ENCODE results near the gene MED14.

DNA sequence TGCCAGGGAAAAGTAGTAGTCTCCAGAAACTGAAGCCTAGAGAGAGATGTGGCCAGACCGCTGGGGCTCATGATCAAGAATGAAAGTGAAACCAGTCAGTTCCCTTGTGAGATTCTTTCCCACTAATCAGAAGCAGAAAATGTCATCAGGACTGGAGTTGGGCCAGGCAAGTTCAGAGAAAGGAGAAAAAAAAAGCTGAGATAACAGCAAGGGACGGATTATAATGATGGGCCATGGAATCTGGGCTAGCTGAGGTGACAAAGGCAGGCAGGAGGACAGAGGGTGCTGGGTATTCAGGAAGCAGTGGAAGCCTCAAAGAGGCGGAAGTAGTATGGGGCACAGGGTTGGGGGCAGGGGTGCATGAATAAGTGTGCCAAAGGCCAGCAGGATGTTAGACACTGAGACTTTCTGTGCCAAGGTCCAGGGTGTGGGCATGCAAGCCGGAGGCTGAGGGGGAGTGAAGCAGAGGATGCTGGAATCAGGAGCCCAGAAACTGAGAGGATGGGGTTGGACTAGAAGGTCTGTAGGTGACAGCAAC lies 90.5 kb downstream of the MED14 start:
- TF ChIP-seq, protein P1, sequence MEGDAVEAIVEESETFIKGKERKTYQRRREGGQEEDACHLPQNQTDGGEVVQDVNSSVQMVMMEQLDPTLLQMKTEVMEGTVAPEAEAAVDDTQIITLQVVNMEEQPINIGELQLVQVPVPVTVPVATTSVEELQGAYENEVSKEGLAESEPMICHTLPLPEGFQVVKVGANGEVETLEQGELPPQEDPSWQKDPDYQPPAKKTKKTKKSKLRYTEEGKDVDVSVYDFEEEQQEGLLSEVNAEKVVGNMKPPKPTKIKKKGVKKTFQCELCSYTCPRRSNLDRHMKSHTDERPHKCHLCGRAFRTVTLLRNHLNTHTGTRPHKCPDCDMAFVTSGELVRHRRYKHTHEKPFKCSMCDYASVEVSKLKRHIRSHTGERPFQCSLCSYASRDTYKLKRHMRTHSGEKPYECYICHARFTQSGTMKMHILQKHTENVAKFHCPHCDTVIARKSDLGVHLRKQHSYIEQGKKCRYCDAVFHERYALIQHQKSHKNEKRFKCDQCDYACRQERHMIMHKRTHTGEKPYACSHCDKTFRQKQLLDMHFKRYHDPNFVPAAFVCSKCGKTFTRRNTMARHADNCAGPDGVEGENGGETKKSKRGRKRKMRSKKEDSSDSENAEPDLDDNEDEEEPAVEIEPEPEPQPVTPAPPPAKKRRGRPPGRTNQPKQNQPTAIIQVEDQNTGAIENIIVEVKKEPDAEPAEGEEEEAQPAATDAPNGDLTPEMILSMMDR (conservative IDR thresholded peaks at IDR 0.05) = no peak
- TF ChIP-seq ZFX (IDR thresholded peaks at IDR 0.05) = no peak
